Stomach (tissue), 9 donors: ENCODE measurements around the gene SOSTDC1. TPM values are rescaled to one million over a fixed set of nuclear protein-coding genes. Genes with fewer than 3 reads are reported as not detected.
"Not testable (repeated sequence)": the region's sequence is repeated elsewhere in the genome, so short reads cannot be mapped to it uniquely, and the experiment has no call there.

Experiments used
- DNase-seq, 2 donors: peaks; one replicate each; pipeline versions ENCODE4 v3.0.0 to v3.0.0-alpha.2; 2013 to 2019
- H3K27ac ChIP-seq, 5 donors: fragments of 200-600 bp in 4 of 5; sonication (generic) in 4 of 5; one replicate each; pipeline ENCODE4 v1.5.1; 2013 to 2019; ENCODE audit warnings: mild to moderate bottlenecking in 1 of 5, moderate library complexity in 1 of 5
- H3K27me3 ChIP-seq, 3 donors: fragments of 200-600 bp; sonication (generic); one replicate each; pipeline ENCODE4 v1.5.1; 2017 to 2019; ENCODE audit warnings: mixed run types in 1 of 3
- H3K36me3 ChIP-seq, 4 donors: fragments of 200-600 bp; sonication (generic); 1 replicate in 3 of 4; 2 replicates in 1 of 4; pipeline ENCODE4 v1.5.1; 2016 to 2019
- H3K4me1 ChIP-seq, 4 donors: fragments of 200-600 bp; sonication (generic); one replicate each; pipeline ENCODE4 v1.5.1; 2016 to 2019
- H3K4me3 ChIP-seq, 4 donors: fragments of 200-600 bp; sonication (generic) in 3 of 4; one replicate each; pipeline ENCODE4 v1.5.1; 2016 to 2019; ENCODE audit warnings: mild to moderate bottlenecking in 1 of 4
- H3K9me3 ChIP-seq, 4 donors: fragments of 200-600 bp; sonication (generic); one replicate each; pipeline ENCODE4 v1.5.1; 2016 to 2019
- CTCF ChIP-seq, 7 experiments: fragments of 450-650 bp in 4 of 7; fragments of 200-600 bp in 3 of 7; sonication (generic) in 3 of 7; IDR thresholded peaks; one replicate each; pipeline ENCODE4 v1.5.1; 2016 to 2019; ENCODE audit warnings: antibody characterized with exemption in 7 of 7, control low read depth in 2 of 7, mild to moderate bottlenecking in 1 of 7
- EP300 ChIP-seq: sonication (generic); formaldehyde crosslinking; IDR thresholded peaks from one replicate; pipeline ENCODE4 v1.6.1; 2017; ENCODE audit warnings: antibody characterized with exemption
- POLR2A ChIP-seq, 4 donors: fragments of 450-650 bp; IDR thresholded peaks; one replicate each; pipeline ENCODE4 v1.6.1; 2016; ENCODE audit warnings: antibody characterized with exemption in 4 of 4, control low read depth in 2 of 4, mild to moderate bottlenecking in 1 of 4, moderate library complexity in 1 of 4
- POLR2AphosphoS5 ChIP-seq, 3 donors: sonication (generic); formaldehyde crosslinking; IDR thresholded peaks; one replicate each; pipeline ENCODE4 v1.6.1; 2016; ENCODE audit warnings: antibody characterized with exemption in 3 of 3
- WGBS, 5 donors: extraction: QIAGEN DNeasy Blood & Tissue Kit in 3 of 5; methylation state at CpG; one replicate each; pipeline versions ENCODE4 v1.1.5 to v1.1.7; 2013 to 2018; 5-methylcytosine and 5-hydroxymethylcytosine counted together
- intact Hi-C: fragments of 100-400 bp; cut with DNase I; formaldehyde crosslinking; loops from one replicate; pipeline ENCODE4 v1.15.1; 2023; ENCODE audit warnings: low total_unique reads
- polyA plus RNA-seq, 3 donors: library from polyadenylated mRNA; stranded (reverse); fragments of 200-250 nt; gene quantifications; one replicate each; pipeline ENCODE4 v1.2.3, GENCODE V29; 2013
- total RNA-seq, 5 donors: library from RNA; depleted of rRNA; stranded (reverse); fragments of >200 nt; gene quantifications; one replicate each; pipeline versions ENCODE4 v1.1.0 to v1.2.3, GENCODE V29; 2014 to 2016
- donor health status: healthy with polysubstance abuse.
- donor health status: Bipolar disorder and iron deficiency.
- donor health status: healthy.

The SOSTDC1 gene
- total and polyA plus RNA-seq, 8 donors, result 0.89 to 21.2 (median 9.0) TPM; not detected in 1

- no peaks in the 10 kb centered on the region for H3K9me3 ChIP-seq
- H3K27me3 ChIP-seq, result no peaks in the 10 kb centered on the region
- TF ChIP-seq CTCF (IDR thresholded peaks at IDR 0.05) (no peak), EP300 (no peak), POLR2A (IDR thresholded peaks at IDR 0.05) (no peak), POLR2AphosphoS5 (IDR thresholded peaks at IDR 0.05) (no peak)
- no peak overlapping the region for H3K4me3 ChIP-seq
- intact Hi-C loops, result no loop called here
- WGBS, 5 donors, result 86 to 89% (median 88%) methylated on average over 5 of the region's 5 CpGs
- H3K4me1 ChIP-seq, result no peaks in the 10 kb centered on the region
- DNase-seq, result no peak
- no peak overlapping the region for H3K27ac ChIP-seq
- H3K36me3 ChIP-seq, result no peaks in the 10 kb centered on the region
Observed at GRCh38 chr7:16511314-16511713, 45.8 kb upstream of the SOSTDC1 start.

DNA sequence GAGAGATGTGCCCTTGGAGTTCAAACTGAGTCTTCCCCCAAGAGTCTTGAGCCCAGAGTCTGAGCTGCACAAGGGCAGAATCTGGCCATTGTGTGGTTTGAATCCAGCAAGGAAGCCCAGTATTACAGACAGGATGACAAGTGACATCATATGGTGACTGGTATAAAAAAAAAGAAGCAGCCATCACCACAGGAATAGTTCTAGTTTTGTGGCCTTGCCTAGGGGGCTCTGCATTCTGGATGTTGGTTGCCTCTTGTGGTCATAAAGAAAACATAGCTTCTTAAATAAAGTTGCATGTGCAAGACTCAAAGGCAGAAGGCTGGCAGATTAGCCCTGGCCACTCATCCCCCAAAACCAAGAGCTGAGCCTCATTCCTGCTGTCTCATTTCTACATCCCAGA is 44.3 kb upstream of the SOSTDC1 start:
- no peak overlapping the region for H3K27ac ChIP-seq
- no peak overlapping the region for H3K4me3 ChIP-seq
- no peaks in the 10 kb centered on the region for H3K9me3 ChIP-seq
- no peak for DNase-seq
- H3K27me3 ChIP-seq, result no peaks in the 10 kb centered on the region
- H3K4me1 ChIP-seq, result no peaks in the 10 kb centered on the region
- intact Hi-C loops, result no loop called here
- TF ChIP-seq EP300 (no peak), POLR2AphosphoS5 (IDR thresholded peaks at IDR 0.05) (no peak), CTCF (IDR thresholded peaks at IDR 0.05) (no peak), POLR2A (IDR thresholded peaks at IDR 0.05) (no peak)
- H3K36me3 ChIP-seq, result no peaks in the 10 kb centered on the region

DNA sequence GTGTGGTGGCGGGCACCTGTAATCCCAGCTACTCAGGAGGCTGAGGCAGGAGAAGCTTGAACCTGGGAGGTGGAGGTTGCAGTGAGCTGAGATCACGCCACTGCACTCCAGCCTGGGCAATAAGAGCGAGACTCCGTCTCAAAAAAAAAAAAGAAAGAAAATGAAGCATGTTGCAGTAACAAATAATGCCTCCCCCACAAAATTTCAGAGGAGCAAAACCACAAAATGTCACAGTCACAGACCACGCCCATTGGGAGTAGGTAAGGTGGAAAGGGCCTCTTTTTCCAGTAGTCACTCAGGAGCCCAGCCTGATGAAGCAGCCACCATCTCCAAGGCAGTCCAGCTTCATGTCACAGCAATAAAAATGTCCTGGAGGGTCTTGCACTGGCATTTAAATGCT is 40.9 kb upstream of the SOSTDC1 start:
- H3K9me3 ChIP-seq, H3K27ac ChIP-seq, H3K27me3 ChIP-seq, H3K4me1 ChIP-seq, DNase-seq, intact Hi-C loops, H3K4me3 ChIP-seq, H3K36me3 ChIP-seq: not testable (repeated sequence)
- 85 to 96% (median 96%) methylated on average over 5 of the region's 5 CpGs for WGBS, 5 donors

DNA sequence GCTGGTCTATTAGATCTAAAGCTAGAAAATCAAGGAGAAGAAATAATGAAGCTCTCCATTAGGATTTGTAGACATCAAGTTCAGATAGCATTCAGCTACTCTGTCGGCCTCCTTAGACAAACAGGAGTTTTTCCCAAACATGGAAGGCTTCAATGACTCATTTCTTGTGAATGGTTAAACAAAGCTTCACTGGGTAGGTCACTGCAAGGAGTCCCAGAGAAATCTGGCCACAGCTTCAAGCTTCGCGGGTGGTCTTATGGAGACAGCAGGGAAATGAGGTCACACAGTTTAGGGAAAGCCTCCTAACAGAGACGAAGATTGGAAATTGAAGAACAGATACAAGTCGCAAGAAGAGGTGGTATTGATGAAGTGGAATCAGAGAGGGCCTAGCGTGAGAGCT is 38.5 kb upstream of the SOSTDC1 start:
- H3K4me1 ChIP-seq, result no peaks in the 10 kb centered on the region
- peak in 1 of 2 donors; percentile 44 for DNase-seq

GRCh38 chr7:16502303-16502702 is 36.8 kb upstream of the SOSTDC1 start:
- Histone ChIP-seq H3K4me3 (no peak overlapping the region), H3K27me3 (no peaks in the 10 kb centered on the region), H3K36me3 (no peaks in the 10 kb centered on the region), H3K9me3 (peaks cover 0 to 6% (median 3%) of the 10 kb centered on the region in 4 donors), H3K27ac (no peak overlapping the region), H3K4me1 (no peaks in the 10 kb centered on the region)
- TF ChIP-seq CTCF (IDR thresholded peaks at IDR 0.05) (no peak), EP300 (no peak), POLR2AphosphoS5 (IDR thresholded peaks at IDR 0.05) (no peak), POLR2A (IDR thresholded peaks at IDR 0.05) (no peak)
- intact Hi-C loops, result no loop called here
- 92 to 97% (median 96%) methylated on average over 17 to 19 of the region's 19 CpGs for WGBS, 5 donors
- no peak for DNase-seq

More for the DNA sequence above, 38.5 kb upstream of the SOSTDC1 start:
- no peak overlapping the region for H3K4me3 ChIP-seq
- no peaks in the 10 kb centered on the region for H3K36me3 ChIP-seq
- peak in 1 of 3 donors; percentile 12 for TF ChIP-seq POLR2AphosphoS5 (IDR thresholded peaks at IDR 0.05)
- no peak for TF ChIP-seq POLR2A (IDR thresholded peaks at IDR 0.05)
- no peaks in the 10 kb centered on the region for H3K27me3 ChIP-seq
- H3K9me3 ChIP-seq, result peaks cover 0 to 6% (median 3%) of the 10 kb centered on the region in 4 donors
- H3K27ac ChIP-seq, result no peak overlapping the region
- WGBS, 5 donors, result 57 to 71% (median 64%) methylated on average over 6 of the region's 6 CpGs
- intact Hi-C loops, result no loop called here
